Endothelial cell of umbilical vein (primary cell): Measurements from ENCODE around the gene OSTC.

Experiments
- CTCF ChIP-seq, 2 donors: IDR thresholded peaks; 1 replicate in 1 of 2; 2 replicates in 1 of 2; pipeline ENCODE4 v1.5.1; 2011; ENCODE audit warnings: low read length in 2 of 2, mild to moderate bottlenecking in 2 of 2, moderate library complexity in 2 of 2, control low read depth in 1 of 2, inconsistent platforms in 1 of 2, low read depth in 1 of 2; ENCODE audit not compliant: insufficient read depth in 1 of 2; ENCODE audit errors: extremely low read depth in 1 of 2
- EZH2 ChIP-seq: IDR thresholded peaks from 2 replicates; pipeline ENCODE4 v1.6.1; 2012; ENCODE audit warnings: borderline replicate concordance, low read depth, mild to moderate bottlenecking, moderate library complexity, low read length, inconsistent platforms; ENCODE audit not compliant: severe bottlenecking
- FOS ChIP-seq: IDR thresholded peaks from 2 replicates; pipeline ENCODE4 v1.6.1; 2011; ENCODE audit warnings: mild to moderate bottlenecking, low read length, moderate library complexity, borderline replicate concordance; ENCODE audit not compliant: insufficient read depth
- JUN ChIP-seq: IDR thresholded peaks from 2 replicates; pipeline ENCODE4 v1.6.1; 2011; ENCODE audit warnings: borderline replicate concordance, low read depth; ENCODE audit not compliant: insufficient read length, insufficient read depth
- MYC ChIP-seq: IDR thresholded peaks from one replicate; pipeline ENCODE4 v1.6.1; 2011; ENCODE audit warnings: mild to moderate bottlenecking, low read depth, low read length
- POLR2A ChIP-seq: IDR thresholded peaks from 2 replicates; pipeline ENCODE4 v1.6.1; 2012; ENCODE audit warnings: low read depth, mild to moderate bottlenecking, control low read depth, low read length
- POLR2AphosphoS5 ChIP-seq: IDR thresholded peaks from 2 replicates; pipeline ENCODE4 v1.6.1; 2012; ENCODE audit warnings: low read depth, mild to moderate bottlenecking, control low read depth, low read length, moderate library complexity; ENCODE audit not compliant: insufficient read depth

GRCh38 chr4:108674356-108674977 is 24.1 kb downstream of the OSTC start:
- no peak for TF ChIP-seq CTCF (IDR thresholded peaks at IDR 0.05; ENCODE audit: extremely low read depth in 1 of 2, insufficient read depth in 1 of 2, low read depth in 1 of 2, low read length in 2 of 2)
- no peak for TF ChIP-seq EZH2
- no peak for TF ChIP-seq FOS
- no peak for TF ChIP-seq POLR2A
- no peak for TF ChIP-seq JUN
- no peak for TF ChIP-seq POLR2AphosphoS5
- TF ChIP-seq MYC, result no peak
